Osteocyte (in vitro differentiated cells): ENCODE results near the gene EIF5A. TPM values are rescaled to one million over a fixed set of nuclear protein-coding genes. Genes with fewer than 3 reads are reported as not detected.
A peak's percentile ranks its signal among the peaks of the same experiment; 100 is the strongest.

Experiments used
- DNase-seq: peaks from one replicate; pipeline ENCODE4 v3.0.0; 2021; ENCODE audit warnings: mixed read lengths; ENCODE audit not compliant: unreplicated experiment; ENCODE audit errors: extremely low spot score
- H3K27ac Mint-ChIP-seq: one replicate; pipeline ENCODE4 v1.8.0; 2021; ENCODE audit warnings: mild to moderate bottlenecking, mixed read lengths; ENCODE audit not compliant: unreplicated experiment
- H3K27me3 Mint-ChIP-seq: one replicate; pipeline ENCODE4 v1.8.0; 2021; ENCODE audit warnings: mixed read lengths; ENCODE audit not compliant: unreplicated experiment
- H3K36me3 Mint-ChIP-seq: one replicate; pipeline ENCODE4 v1.8.0; 2021; ENCODE audit warnings: mixed read lengths; ENCODE audit not compliant: unreplicated experiment
- H3K4me1 Mint-ChIP-seq: one replicate; pipeline ENCODE4 v1.8.0; 2021; ENCODE audit warnings: mixed read lengths; ENCODE audit not compliant: unreplicated experiment
- H3K4me3 Mint-ChIP-seq: one replicate; pipeline ENCODE4 v1.8.0; 2021; ENCODE audit warnings: mild to moderate bottlenecking, moderate library complexity, mixed read lengths; ENCODE audit not compliant: unreplicated experiment
- H3K9me3 Mint-ChIP-seq: one replicate; pipeline ENCODE4 v1.8.0; 2021; ENCODE audit warnings: mixed read lengths; ENCODE audit not compliant: unreplicated experiment
- total RNA-seq: library from RNA; stranded (reverse); gene quantifications from 2 replicates; pipeline ENCODE4 v1.2.1, GENCODE V29; 2021
- TF ChIP-seq, protein P1 (sequence below): fragments of 200-600 bp; sonication (generic); IDR thresholded peaks from 2 replicates; pipeline ENCODE4 v1.5.0; 2021; ENCODE audit warnings: antibody characterized with exemption, mild to moderate bottlenecking, moderate library complexity

EIF5A gene
- total RNA-seq, 1 donor from 2014 or later = 352 TPM

DNA sequence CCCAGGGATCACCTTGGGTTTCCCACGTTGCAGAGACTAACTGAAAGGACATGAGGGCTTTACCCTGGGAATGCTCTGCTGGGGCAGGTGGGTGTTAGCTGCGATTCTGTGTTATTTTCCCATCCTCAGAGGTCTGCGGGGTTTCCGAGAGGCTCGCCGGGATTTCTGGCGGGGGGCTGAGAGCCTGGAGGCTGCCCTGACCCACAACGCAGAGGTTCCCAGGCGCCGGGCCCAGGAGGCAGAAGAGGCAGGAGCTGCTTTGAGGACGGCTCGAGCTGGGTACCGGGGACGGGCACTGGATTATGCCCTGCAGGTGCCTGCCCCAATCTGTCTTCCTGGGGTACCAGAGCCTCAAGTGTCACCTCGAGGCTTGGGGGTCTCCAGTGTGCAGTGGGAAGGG, 35.8 kb downstream of the EIF5A start:
- no peak overlapping the region for H3K27ac Mint-ChIP-seq
- no peak overlapping the region for H3K4me3 Mint-ChIP-seq
- no peaks in the 10 kb centered on the region for H3K36me3 Mint-ChIP-seq
- no peak for DNase-seq
- peaks cover 3% of the 10 kb centered on the region for H3K4me1 Mint-ChIP-seq
- H3K9me3 Mint-ChIP-seq = no peaks in the 10 kb centered on the region
- peaks cover 9% of the 10 kb centered on the region for H3K27me3 Mint-ChIP-seq
- TF ChIP-seq, protein P1, sequence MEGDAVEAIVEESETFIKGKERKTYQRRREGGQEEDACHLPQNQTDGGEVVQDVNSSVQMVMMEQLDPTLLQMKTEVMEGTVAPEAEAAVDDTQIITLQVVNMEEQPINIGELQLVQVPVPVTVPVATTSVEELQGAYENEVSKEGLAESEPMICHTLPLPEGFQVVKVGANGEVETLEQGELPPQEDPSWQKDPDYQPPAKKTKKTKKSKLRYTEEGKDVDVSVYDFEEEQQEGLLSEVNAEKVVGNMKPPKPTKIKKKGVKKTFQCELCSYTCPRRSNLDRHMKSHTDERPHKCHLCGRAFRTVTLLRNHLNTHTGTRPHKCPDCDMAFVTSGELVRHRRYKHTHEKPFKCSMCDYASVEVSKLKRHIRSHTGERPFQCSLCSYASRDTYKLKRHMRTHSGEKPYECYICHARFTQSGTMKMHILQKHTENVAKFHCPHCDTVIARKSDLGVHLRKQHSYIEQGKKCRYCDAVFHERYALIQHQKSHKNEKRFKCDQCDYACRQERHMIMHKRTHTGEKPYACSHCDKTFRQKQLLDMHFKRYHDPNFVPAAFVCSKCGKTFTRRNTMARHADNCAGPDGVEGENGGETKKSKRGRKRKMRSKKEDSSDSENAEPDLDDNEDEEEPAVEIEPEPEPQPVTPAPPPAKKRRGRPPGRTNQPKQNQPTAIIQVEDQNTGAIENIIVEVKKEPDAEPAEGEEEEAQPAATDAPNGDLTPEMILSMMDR = no peak

DNA sequence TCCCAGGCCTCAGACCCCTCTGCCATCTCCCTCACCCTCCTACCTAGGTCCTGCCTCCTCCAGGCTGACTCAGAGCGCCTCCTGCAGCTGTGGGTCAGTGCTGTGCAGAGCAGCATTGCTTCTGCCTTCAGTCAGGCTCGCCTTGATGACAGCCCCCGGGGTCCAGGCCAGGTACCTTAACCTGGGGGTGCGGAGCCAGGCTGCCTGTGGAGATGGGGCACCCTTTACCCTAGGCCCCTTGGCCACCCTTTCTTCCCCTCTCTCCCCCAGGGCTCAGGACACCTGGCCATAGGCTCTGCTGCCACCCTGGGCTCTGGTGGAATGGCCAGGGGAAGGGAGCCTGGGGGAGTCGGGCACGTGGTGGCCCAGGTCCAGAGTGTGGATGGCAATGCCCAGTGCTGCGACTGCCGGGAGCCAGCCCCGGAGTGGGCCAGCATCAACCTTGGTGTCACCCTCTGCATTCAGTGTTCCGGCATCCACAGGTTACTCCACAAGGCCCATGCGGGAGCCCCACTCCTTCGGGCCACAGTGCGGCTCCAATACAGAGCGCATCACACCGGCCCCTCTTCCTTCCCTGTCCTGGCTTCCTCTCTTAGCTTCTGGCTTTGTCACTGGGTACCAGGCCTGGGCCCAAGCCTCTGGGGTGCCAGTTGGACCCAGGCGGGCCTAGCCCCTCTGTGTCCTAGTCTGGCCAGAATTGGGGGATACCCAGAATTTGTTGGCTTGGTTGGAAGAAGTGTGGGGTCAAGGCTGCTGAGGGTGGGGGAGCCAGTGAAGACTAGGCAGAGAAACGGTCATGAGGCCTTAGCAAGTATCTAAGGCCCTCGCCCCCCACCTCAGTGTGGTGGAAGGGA, 39.6 kb downstream of the EIF5A start:
- no peaks in the 10 kb centered on the region for H3K9me3 Mint-ChIP-seq
- H3K36me3 Mint-ChIP-seq = no peaks in the 10 kb centered on the region
- TF ChIP-seq, protein P1 = no peak
- H3K27me3 Mint-ChIP-seq = peaks cover 6% of the 10 kb centered on the region
- peaks cover 15% of the 10 kb centered on the region for H3K4me1 Mint-ChIP-seq
- DNase-seq = no peak
- H3K27ac Mint-ChIP-seq = no peak overlapping the region
- H3K4me3 Mint-ChIP-seq = no peak overlapping the region

DNA sequence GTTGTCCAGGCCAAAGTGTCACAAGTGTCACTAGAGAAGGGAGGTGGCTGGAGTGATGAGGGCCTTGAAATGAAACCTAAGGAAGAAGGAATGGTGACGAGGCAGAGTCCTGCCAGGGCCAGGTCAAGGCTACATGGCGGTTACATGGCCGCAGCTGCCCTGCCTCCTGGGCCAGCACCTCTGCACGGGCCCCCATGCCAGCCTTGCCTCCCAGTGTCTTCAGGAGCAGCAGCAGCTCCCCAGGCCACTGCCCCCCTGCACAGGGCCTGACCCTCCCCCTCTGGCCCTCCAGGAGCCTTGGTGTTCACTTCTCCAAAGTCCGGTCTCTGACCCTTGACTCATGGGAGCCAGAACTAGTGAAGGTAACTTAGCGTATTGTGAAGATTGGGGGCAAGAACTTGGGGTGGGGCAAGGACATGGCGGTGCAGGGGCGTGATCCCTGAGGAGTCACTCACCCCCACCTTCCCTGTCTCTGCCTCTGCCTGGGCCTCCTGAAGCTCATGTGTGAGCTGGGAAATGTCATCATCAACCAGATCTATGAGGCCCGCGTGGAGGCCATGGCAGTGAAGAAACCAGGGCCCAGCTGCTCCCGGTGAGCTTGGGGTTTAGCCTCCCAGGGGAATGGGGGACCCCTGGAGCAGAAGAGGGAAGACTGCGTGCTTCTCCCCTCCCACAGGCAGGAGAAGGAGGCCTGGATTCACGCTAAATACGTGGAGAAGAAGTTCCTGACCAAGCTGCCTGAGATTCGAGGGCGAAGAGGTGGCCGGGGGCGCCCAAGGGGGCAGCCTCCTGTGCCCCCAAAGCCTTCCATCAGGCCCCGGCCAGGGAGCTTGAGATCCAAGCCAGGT, 40.4 kb downstream of the EIF5A start:
- no peak for DNase-seq
- Mint-ChIP-seq H3K4me1 (peaks cover 22% of the 10 kb centered on the region), H3K4me3 (no peak overlapping the region), H3K9me3 (no peaks in the 10 kb centered on the region), H3K27ac (no peak overlapping the region), H3K27me3 (peaks cover 6% of the 10 kb centered on the region), H3K36me3 (no peaks in the 10 kb centered on the region)
- TF ChIP-seq, protein P1 = no peak

DNA sequence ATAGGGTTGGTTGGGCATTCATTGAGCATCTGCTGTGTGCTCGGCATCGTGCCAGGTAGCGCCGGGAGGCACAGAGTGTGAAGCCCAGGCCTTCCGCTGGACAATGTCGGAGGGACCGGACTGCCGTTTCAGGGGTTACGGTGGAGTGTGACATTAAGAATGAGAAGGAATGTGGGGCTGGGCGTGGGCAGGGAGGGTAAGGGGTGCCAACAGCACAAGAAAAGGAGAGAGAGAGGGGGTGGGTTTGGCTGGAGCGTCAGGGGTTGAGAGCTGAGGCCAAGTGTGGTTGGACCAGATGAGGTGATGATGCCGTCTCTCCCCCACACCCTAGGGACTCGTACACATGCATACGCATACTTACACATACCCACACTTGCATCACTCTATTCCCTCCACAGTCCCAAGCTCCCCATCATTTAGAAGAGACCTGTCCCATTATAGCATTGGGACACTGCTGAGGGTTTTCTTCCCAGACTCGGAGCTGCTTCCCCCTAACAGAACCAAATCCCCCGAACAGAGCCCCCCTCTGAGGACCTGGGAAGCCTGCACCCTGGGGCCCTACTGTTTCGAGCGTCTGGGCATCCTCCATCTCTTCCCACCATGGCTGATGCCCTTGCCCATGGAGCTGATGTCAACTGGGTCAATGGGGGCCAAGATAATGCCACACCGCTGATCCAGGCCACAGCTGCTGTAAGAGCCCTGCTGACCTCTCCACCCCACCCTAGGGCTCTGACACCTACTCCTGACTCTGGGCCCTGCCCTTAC, 41.2 kb downstream of the EIF5A start:
- H3K27ac Mint-ChIP-seq = no peak overlapping the region
- DNase-seq = no peak
- no peaks in the 10 kb centered on the region for H3K36me3 Mint-ChIP-seq
- peaks cover 4% of the 10 kb centered on the region for H3K27me3 Mint-ChIP-seq
- H3K9me3 Mint-ChIP-seq = no peaks in the 10 kb centered on the region
- H3K4me1 Mint-ChIP-seq = peaks cover 27% of the 10 kb centered on the region
- TF ChIP-seq, protein P1 = no peak
- H3K4me3 Mint-ChIP-seq = peak overlapping the region; percentile 35
